HG03521 (cell line): ENCODE data around the gene KRTAP10-5.
"Not testable (repeated sequence)": the region's sequence is repeated elsewhere in the genome, so short reads cannot be mapped to it uniquely, and the experiment has no call there.

Experiments
- ATAC-seq: cut with Tn5 transposase; IDR thresholded peaks from one replicate; pipeline ENCODE4 v1.9.1; 2021; ENCODE audit warnings: mild to moderate bottlenecking, moderate library complexity; ENCODE audit not compliant: unreplicated experiment

KRTAP10-5 gene

GRCh38 chr21:44550807-44551206 lies 29.6 kb downstream of the KRTAP10-5 start:
- no peak for ATAC-seq

GRCh38 chr21:44550285-44550684 lies 30.1 kb downstream of the KRTAP10-5 start:
- ATAC-seq = not testable (repeated sequence)

- ATAC-seq = no peak
These were observed 30.7 kb downstream of the KRTAP10-5 start for GRCh38 chr21:44549525-44550211.

GRCh38 chr21:44548922-44549321 lies 31.5 kb downstream of the KRTAP10-5 start:
- no peak for ATAC-seq

- no peak for ATAC-seq
These were observed 32.0 kb downstream of the KRTAP10-5 start for GRCh38 chr21:44548381-44548780.

- no peak for ATAC-seq
These were observed 32.6 kb downstream of the KRTAP10-5 start for GRCh38 chr21:44547656-44548331.

- no peak for ATAC-seq
These were observed 35.8 kb downstream of the KRTAP10-5 start for GRCh38 chr21:44544566-44544965.

- ATAC-seq = no peak
These were observed 37.7 kb downstream of the KRTAP10-5 start for GRCh38 chr21:44542716-44543115.

- ATAC-seq = no peak
These were observed 39.6 kb downstream of the KRTAP10-5 start for GRCh38 chr21:44540741-44541288.

- ATAC-seq = no peak
These were observed 40.3 kb downstream of the KRTAP10-5 start, which contains the start of gene KRTAP10-1 for GRCh38 chr21:44539991-44540666. KRTAP10-1 (minus strand) TSS chr21:44540195; CDS start chr21:44540150, 45 bp downstream.

- ATAC-seq = no peak
These were observed 41.4 kb downstream of the KRTAP10-5 start for GRCh38 chr21:44539046-44539445.

GRCh38 chr21:44537930-44538911 lies 42.2 kb downstream of the KRTAP10-5 start:
- ATAC-seq = no peak

GRCh38 chr21:44535963-44536362 lies 44.4 kb downstream of the KRTAP10-5 start:
- ATAC-seq = no peak

GRCh38 chr21:44534688-44535087 lies 45.7 kb downstream of the KRTAP10-5 start:
- ATAC-seq = no peak

GRCh38 chr21:44533891-44534627 lies 46.3 kb downstream of the KRTAP10-5 start:
- ATAC-seq = no peak

GRCh38 chr21:44533121-44533890 lies 47.1 kb downstream of the KRTAP10-5 start:
- no peak for ATAC-seq

- no peak for ATAC-seq
These were observed 47.7 kb downstream of the KRTAP10-5 start for GRCh38 chr21:44532712-44533111.

GRCh38 chr21:44531606-44532564 lies 48.5 kb downstream of the KRTAP10-5 start:
- no peak for ATAC-seq
